Tibial nerve (tissue), 4 donors: ENCODE data around the gene IL17C. TPM values are rescaled to one million over a fixed set of nuclear protein-coding genes. Genes with fewer than 3 reads are reported as not detected.

Experiments used
- DNase-seq, 2 donors: peaks; one replicate each; pipeline ENCODE4 v3.0.0-alpha.2; 2019; ENCODE audit warnings: low spot score in 2 of 2
- H3K27ac ChIP-seq, 4 donors: fragments of 200-600 bp; sonication (generic) in 3 of 4; one replicate each; pipeline ENCODE4 v1.5.1; 2017 to 2019; ENCODE audit warnings: mild to moderate bottlenecking in 1 of 4
- H3K27me3 ChIP-seq, 2 donors: fragments of 200-600 bp; sonication (generic) in 1 of 2; one replicate each; pipeline versions ENCODE4 v1.5.1 to v1.6.0; 2017 to 2019
- H3K36me3 ChIP-seq, 3 donors: fragments of 200-600 bp; sonication (generic); one replicate each; pipeline ENCODE4 v1.5.1; 2018 to 2019
- H3K4me1 ChIP-seq, 4 donors: fragments of 200-600 bp; sonication (generic) in 3 of 4; one replicate each; pipeline ENCODE4 v1.5.1; 2017 to 2019
- H3K4me3 ChIP-seq, 4 donors: fragments of 200-600 bp; sonication (generic) in 3 of 4; one replicate each; pipeline ENCODE4 v1.5.1; 2017 to 2019; ENCODE audit warnings: mild to moderate bottlenecking in 1 of 4, moderate library complexity in 1 of 4
- H3K9me3 ChIP-seq, 4 donors: fragments of 200-600 bp; sonication (generic) in 3 of 4; one replicate each; pipeline ENCODE4 v1.5.1; 2017 to 2019
- CTCF ChIP-seq, 5 experiments: fragments of 200-600 bp in 3 of 5; fragments of 450-650 bp in 2 of 5; sonication (generic) in 3 of 5; IDR thresholded peaks; one replicate each; pipeline ENCODE4 v1.5.1; 2016 to 2019; ENCODE audit warnings: antibody characterized with exemption in 5 of 5, mild to moderate bottlenecking in 3 of 5, moderate library complexity in 2 of 5
- EP300 ChIP-seq, 2 donors: sonication (generic); formaldehyde crosslinking; IDR thresholded peaks; one replicate each; pipeline ENCODE4 v1.6.1; 2017; ENCODE audit warnings: antibody characterized with exemption in 2 of 2, mild to moderate bottlenecking in 1 of 2
- POLR2A ChIP-seq, 2 donors: fragments of 450-650 bp; IDR thresholded peaks; one replicate each; pipeline ENCODE4 v1.6.1; 2017; ENCODE audit warnings: antibody characterized with exemption in 2 of 2, mild to moderate bottlenecking in 2 of 2, moderate library complexity in 2 of 2
- WGBS, 2 donors: methylation state at CpG; one replicate each; pipeline ENCODE4 v1.1.5; 2018; 5-methylcytosine and 5-hydroxymethylcytosine counted together
- total RNA-seq, 4 donors: library from RNA; depleted of rRNA; stranded (reverse); fragments of >200 nt; gene quantifications; one replicate each; pipeline ENCODE4 v1.1.0, GENCODE V29; 2016

IL17C gene
- total RNA-seq, 4 donors from 2014 or later: not detected

GRCh38 chr16:88636488-88637265 lies 1.7 kb upstream of the IL17C start:
- WGBS, 2 donors: 66 to 69% methylated on average over 20 to 22 of the region's 23 CpGs
- H3K27me3 ChIP-seq: peaks cover 0 to 69% of the 10 kb centered on the region in 2 donors
- H3K9me3 ChIP-seq: no peaks in the 10 kb centered on the region
- DNase-seq: no peak
- H3K27ac ChIP-seq: no peak overlapping the region
- peaks cover 0 to 35% (median 9%) of the 10 kb centered on the region in 4 donors for H3K4me1 ChIP-seq
- peaks cover 0 to 27% (median 4%) of the 10 kb centered on the region in 3 donors for H3K36me3 ChIP-seq
- no peak for TF ChIP-seq EP300 (IDR thresholded peaks at IDR 0.05)
- no peak for TF ChIP-seq POLR2A (IDR thresholded peaks at IDR 0.05)
- TF ChIP-seq CTCF (IDR thresholded peaks at IDR 0.05): no peak
- no peak overlapping the region for H3K4me3 ChIP-seq

- TF ChIP-seq CTCF (IDR thresholded peaks at IDR 0.05) (no peak), EP300 (IDR thresholded peaks at IDR 0.05) (no peak), POLR2A (IDR thresholded peaks at IDR 0.05) (no peak)
- Histone ChIP-seq H3K4me1 (peaks cover 0 to 25% (median 3%) of the 10 kb centered on the region in 4 donors), H3K9me3 (no peaks in the 10 kb centered on the region), H3K4me3 (no peak overlapping the region), H3K27ac (no peak overlapping the region), H3K27me3 (peaks cover 0 to 64% of the 10 kb centered on the region in 2 donors), H3K36me3 (peaks cover 0 to 18% (median 0%) of the 10 kb centered on the region in 3 donors)
- no peak for DNase-seq
- 23 to 32% methylated on average over 6 to 21 of the region's 45 CpGs for WGBS, 2 donors
Measured at GRCh38 chr16:88639231-88640038, 1.1 kb downstream of the IL17C start.

GRCh38 chr16:88640039-88640495 lies 1.7 kb downstream of the IL17C start:
- no peaks in the 10 kb centered on the region for H3K9me3 ChIP-seq
- 39 to 40% methylated on average over 7 to 13 of the region's 13 CpGs for WGBS, 2 donors
- no peak for DNase-seq
- H3K27me3 ChIP-seq: peaks cover 0 to 58% of the 10 kb centered on the region in 2 donors
- H3K4me1 ChIP-seq: peaks cover 0 to 19% (median under 1%) of the 10 kb centered on the region in 4 donors
- no peak overlapping the region for H3K27ac ChIP-seq
- peaks cover 0 to 22% (median 0%) of the 10 kb centered on the region in 3 donors for H3K36me3 ChIP-seq
- TF ChIP-seq POLR2A (IDR thresholded peaks at IDR 0.05) (no peak), CTCF (IDR thresholded peaks at IDR 0.05) (no peak), EP300 (IDR thresholded peaks at IDR 0.05) (no peak)
- no peak overlapping the region for H3K4me3 ChIP-seq

GRCh38 chr16:88640498-88641247 lies 2.3 kb downstream of the IL17C start:
- peaks cover 0 to 28% (median 0%) of the 10 kb centered on the region in 3 donors for H3K36me3 ChIP-seq
- no peak for DNase-seq
- peaks cover 0 to 19% (median 0%) of the 10 kb centered on the region in 4 donors for H3K4me1 ChIP-seq
- H3K27ac ChIP-seq: no peak overlapping the region
- H3K4me3 ChIP-seq: no peak overlapping the region
- H3K27me3 ChIP-seq: peaks cover 0 to 52% of the 10 kb centered on the region in 2 donors
- no peaks in the 10 kb centered on the region for H3K9me3 ChIP-seq
- 54 to 55% methylated on average over 16 to 17 of the region's 17 CpGs for WGBS, 2 donors
- TF ChIP-seq EP300 (IDR thresholded peaks at IDR 0.05) (no peak), CTCF (IDR thresholded peaks at IDR 0.05) (no peak), POLR2A (IDR thresholded peaks at IDR 0.05) (no peak)
